Nucleus accumbens (tissue), 56 donors: ENCODE results near the gene DISC1.
"Not testable (repeated sequence)": the region's sequence is repeated elsewhere in the genome, so short reads cannot be mapped to it uniquely, and the experiment has no call there.

Source experiments
- DNase-seq, 56 donors: peaks; one replicate each; lab custom pipeline; 2025; lab: John Stamatoyannopoulos, UW

DISC1 gene

GRCh38 chr1:231939118-231939517 lies 312.5 kb downstream of the DISC1 start:
- no peak for DNase-seq

DNA sequence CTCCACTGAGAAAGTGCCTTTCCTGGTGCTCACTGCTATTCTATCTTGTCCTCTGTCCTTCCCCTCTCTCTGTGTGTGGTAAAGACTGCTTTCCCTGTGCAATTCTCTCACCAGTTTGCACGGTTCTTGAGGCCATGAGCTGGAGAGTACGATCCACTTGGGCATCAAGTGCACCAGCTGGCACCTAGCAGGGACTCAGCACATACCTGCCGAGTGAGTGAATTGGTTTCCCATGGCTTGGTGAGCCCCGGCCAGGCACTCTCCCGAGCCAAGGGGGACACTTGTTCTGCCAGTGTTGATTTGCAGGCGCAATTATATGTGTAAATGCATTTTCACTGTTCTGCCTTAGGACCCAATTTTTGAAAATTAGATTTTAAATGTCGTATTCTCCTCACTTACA lies 313.5 kb downstream of the DISC1 start:
- no peak for DNase-seq

DNA sequence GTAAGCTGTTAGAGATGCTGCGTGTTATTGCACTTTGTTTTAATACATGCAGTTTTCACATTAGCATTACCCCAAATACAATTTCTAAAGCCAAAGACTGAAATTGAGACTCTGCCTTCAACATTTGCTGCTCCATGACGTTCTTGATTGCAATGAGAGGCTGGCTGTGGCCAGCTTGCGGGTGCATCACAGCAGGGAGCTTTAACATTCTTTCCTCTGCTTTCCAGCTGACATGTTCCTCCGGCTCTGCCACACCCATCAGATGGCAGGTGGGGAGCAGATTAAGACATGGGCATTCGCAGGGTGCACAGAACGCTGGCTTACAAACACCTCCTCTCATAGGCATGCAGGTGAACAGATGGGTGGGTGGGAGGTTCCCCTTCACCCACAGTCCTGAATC lies 314.1 kb downstream of the DISC1 start:
- DNase-seq: no peak

DNA sequence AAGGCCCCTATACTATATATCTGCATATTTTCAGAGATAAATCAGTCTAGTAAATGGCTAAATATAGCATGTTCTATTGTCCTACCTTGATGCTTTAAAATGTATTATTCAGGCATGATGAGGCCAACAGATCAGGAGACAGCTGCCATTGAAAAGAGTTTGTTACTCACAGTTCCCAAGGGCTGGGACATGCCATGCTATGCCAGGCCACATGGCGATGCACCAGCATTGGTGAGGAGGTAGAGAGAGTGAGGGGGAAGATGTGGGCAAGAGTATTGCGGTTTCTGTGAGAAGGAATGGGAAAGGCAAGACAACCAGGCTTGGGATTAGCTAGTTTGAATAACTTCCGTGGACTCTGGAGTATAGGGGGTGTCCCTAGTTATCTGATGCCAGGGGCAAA lies 316.5 kb downstream of the DISC1 start:
- no peak for DNase-seq

DNA sequence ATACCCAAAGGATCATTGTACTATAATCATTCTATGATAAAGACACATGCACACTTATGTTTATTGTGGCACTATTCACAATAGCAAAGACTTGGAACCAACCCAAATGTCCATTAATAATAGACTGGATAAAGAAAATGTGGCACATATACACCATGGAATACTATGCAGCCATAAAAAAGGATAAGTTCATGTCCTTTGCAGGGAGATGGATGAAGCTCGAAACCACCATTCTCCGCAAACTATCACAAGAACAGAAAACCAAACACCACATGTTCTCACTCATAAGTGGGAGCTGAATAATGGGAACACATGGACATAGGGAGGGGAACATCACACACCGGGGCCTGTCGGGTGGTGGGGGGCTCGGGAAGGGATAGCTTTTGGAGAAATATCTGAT lies 321.5 kb downstream of the DISC1 start:
- not testable (repeated sequence) for DNase-seq

DNA sequence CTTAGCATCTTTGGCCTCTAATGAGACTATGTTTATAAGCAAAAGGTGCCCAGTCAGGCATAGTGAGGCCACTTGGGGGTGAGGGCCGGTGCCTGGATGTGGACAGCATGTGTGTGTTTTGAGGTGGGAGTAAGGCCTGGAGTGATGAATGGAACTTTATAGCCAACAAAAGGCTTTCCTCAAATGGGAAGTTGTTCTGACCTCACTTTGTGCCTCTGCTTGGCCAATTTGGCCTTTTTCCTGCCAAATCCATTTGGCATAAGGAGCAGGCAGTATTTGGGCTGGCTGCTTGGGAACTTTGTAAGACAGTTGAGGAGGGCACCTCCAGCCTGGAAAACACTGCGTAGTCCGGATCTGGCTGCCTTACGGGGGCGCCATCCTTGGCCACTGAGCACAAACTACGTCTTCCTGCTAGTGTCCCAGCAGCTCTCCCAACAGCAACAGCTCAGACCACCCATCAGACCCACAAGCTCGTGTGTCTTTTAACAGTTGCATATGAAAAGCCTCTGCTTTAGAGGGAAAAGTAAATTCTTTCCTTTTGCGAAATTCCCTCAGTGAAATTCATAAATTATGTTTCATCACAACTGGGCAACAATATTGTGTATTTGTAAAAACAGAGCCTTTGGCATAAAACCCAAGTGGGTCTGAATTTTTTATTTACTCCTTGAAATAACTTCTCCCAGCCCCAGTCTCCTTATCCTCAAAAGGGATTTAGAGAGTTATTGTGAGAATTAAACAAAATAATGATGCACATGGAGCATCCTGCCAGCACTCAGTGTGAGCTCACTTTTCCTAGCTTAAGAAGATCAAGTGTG lies 322.9 kb downstream of the DISC1 start:
- DNase-seq: peak in 21 of 56 donors; percentile 5 to 59 (median 31)

- DNase-seq: no peak
Measured at GRCh38 chr1:231950331-231951128, 323.9 kb downstream of the DISC1 start.

- DNase-seq: no peak
Measured at GRCh38 chr1:231951374-231951773, 324.8 kb downstream of the DISC1 start.

- no peak for DNase-seq
Measured at GRCh38 chr1:231952154-231952553, 325.6 kb downstream of the DISC1 start.

DNA sequence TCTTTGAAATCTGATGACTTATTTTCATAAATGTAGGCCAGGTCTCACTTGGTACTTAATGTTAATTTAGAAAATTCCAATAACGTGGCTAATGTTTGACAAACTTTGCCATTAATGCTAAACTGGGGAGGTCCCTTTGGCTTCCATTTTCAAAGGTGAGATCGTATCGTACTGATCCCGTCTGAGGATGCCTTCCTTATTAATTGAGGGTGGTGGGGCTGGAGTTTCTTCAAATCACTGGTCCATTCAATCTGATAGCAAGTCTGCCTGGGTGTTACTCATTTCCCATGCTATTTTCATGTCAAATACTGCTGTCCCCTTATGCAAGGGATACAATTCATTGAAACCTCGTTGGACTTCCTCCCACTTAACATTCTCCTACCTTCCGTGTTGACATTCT lies 327.1 kb downstream of the DISC1 start:
- DNase-seq: no peak

DNA sequence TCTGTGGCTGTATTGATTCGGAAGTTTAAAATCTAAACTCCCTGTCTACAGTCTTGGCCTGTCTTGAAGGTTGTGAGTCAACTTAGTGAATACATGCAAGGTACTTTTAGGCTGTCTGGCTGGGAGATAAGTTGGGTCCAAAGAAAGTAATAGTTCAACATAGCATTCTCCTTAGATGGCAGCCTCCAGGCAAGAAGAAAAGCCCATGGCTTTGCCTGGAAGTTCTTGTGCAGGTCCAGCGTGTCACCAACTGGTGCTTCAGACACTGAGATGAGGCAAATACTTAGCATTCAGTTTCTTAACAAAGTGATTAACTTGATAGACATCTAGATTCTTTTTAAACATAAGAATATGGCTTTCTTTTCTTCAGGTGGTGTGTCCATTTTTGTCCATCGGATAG lies 328.2 kb downstream of the DISC1 start:
- no peak for DNase-seq

GRCh38 chr1:231957359-231957758 lies 330.8 kb downstream of the DISC1 start:
- DNase-seq: no peak

DNA sequence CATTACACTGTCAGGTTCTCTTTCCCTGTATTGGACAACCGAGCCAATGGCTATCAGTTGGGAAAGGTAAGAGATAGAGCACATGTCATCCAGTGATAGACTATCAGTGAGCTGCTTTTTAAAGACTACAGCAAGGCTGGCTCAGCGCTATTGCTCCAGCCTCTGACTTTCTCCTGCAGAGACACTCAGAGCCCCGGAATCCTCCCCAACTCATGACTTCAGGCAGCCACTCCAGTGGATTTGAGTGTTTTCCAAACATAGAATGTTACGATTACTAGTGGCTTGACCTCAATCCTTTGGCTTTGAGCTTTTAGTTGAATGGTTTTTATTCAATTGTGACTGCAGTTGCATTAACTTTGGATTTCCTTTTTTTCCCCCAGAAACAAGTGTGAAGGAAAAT lies 331.9 kb downstream of the DISC1 start:
- DNase-seq: no peak

DNA sequence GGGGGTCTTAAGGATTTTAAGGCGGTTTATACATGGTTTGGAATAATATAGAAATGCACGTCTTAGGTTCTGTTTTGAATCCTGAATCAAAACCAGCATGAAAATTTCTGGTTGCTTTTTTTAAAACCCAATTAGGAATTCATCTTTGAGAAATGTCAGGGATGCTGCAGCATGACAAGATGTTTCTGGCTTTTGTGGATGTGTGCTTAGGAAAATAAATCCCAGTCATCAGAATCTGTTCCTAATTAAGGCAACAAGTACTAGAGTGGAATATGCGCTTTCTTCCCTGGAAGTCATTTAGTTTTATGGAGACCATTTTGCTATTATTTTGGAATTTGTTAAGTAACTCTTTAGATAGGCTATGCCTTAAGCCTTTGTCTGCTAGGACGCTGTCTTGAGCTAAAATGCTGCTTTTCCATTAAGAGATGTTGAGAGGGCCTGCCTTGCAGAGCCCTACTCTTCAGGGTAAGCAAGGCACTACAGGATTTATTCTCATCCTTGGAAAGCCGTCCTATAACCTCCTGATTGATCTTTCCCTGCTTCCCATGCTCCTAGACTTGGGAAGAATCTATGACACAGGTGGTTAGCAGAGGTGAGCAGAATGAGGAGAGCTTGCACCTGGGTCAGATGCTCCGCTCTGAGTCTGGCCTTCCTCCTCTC lies 332.8 kb downstream of the DISC1 start:
- DNase-seq: no peak

DNA sequence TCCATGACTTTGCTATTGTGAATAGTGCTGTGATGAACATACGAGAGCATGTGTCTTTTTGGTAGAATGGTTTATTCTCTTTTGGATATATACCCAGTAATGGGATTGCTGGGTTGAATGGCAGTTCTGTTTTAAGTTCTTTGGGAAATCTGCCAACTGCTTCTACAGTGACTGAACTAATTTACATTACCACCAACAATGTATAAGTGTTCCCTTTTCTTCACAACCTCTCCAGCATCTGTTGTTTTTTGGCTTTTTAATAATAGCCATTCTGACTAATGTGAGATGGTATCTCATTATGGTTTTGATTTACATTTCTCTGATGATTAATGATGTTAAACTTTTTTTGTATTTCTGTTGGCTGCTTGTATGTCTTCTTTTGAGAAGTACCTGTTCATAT lies 335.2 kb downstream of the DISC1 start:
- not testable (repeated sequence) for DNase-seq

DNA sequence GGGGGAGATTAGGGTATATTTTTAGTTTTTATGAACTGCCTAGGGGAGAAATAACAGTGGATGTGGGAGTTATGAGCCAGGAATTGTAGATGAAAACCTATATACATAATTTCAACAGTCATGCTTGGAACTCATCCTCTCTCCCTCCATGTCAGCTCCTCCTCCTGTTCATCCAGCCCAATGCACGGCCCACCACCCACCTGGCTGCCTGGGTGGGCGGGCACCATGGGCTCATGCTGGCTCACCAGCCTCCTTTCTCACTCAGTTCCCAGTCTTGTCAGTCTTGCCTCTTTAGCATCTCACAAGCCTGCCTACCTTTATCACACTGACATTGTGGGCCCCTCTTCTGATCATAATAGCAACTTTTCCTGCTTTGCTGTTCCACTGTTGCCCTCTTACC lies 336.0 kb downstream of the DISC1 start:
- no peak for DNase-seq

DNA sequence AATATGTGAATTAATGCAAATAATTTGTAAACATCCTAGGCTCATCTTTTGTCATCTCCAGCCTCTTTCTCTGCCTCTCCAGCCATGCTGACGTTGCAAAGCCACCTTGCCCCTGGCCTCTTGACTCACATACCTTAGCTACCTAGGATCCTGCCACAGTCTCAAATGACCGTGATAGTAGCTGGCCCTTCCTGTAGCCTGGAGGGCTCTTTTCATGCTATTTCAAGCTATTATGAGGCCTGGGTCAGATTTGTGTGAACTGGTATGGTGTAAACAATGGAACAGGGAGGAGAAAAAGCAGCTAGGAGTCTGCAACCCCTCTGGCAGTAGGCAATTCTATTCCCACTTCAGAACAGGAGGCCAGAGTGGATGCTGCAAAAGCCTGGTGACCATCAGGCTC lies 337.7 kb downstream of the DISC1 start:
- no peak for DNase-seq

DNA sequence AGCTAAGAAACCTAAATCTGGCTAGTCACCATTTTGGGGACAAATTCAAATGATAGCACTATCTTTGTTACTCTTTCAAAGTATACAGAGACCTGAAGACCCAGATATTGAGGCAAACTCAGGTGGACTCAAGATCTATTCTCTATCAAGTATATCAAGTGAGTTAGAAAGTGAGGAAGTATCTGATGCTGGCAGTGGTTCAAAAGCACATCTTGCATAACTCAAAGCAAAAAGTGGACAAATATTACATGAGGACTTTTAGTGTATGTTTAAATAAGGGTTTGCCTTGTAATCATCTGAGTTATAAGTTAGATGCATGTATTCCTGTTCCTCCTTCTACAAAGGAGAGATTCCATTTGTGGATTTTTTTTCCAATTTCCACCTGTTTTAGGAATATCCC lies 338.4 kb downstream of the DISC1 start:
- DNase-seq: no peak

- no peak for DNase-seq
Measured at GRCh38 chr1:231965615-231966014, 339.0 kb downstream of the DISC1 start.

GRCh38 chr1:231966983-231967382 lies 340.4 kb downstream of the DISC1 start:
- no peak for DNase-seq

DNA sequence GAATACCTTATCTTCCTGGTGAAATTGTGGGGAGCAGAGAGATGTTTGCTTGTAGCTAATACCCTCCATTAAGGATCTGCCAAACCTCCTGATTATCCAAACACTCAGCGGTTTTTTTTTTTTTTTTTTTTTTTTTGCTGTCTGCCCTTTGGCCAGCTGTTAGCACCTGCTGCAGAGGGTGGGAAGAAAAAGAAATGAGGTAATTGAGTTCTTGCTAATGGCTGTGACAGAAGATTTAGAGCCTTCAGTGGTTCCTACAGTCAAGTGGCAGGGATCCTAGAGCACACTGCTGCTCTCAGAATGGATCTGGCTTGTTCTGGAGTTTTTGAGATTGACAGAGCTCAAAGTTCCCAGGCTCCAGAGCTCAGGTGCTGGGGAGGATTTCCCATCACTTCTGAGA lies 342.5 kb downstream of the DISC1 start:
- DNase-seq: no peak
